ENCODE results near the gene PLXNA4. TPM values are rescaled to one million over a fixed set of nuclear protein-coding genes. Genes with fewer than 3 reads are reported as not detected.
A peak's percentile ranks its signal among the peaks of the same experiment; 100 is the strongest.

Gene PLXNA4
- total and polyA plus RNA-seq, 9 of the 15 experiments (the other 6 are each of a cell fraction or from before 2014, with no cell fraction given) = under 0.01 to 0.09 TPM; not detected in 7

- FAIRE-seq (peak; percentile 73), ATAC-seq (peak; percentile 68), DNase-seq (ENCODE audit: extremely low read depth in 1 of 4, low spot score in 3 of 4) (peak in 1 of 4 experiments; percentile 18)
- Histone ChIP-seq H4K20me1 (replicated peaks; ENCODE audit: control insufficient read depth, insufficient read depth, low read length) (peaks cover 9% of the 10 kb centered on the region; the same call in 1 of the 2 replicates), H3K4me3 (no peak overlapping the region), H3K27me3 (ENCODE audit: control insufficient read depth in 2 of 2, insufficient read depth in 2 of 2, low read length in 2 of 2) (peaks cover 3 to 22% of the 10 kb centered on the region in 2 experiments; a peak in 4 of 5 replicates), H2AFZ (ENCODE audit: low read depth, low read length) (no peak overlapping the region), H3K9me1 (ENCODE audit: control insufficient read depth, insufficient read depth, low read length) (no peaks in the 10 kb centered on the region), H3K9me3 (replicated peaks; ENCODE audit: control insufficient read depth, insufficient read depth, low read depth, low read length) (no peaks in the 10 kb centered on the region), H3K4me1 (replicated peaks in 1 of 2; ENCODE audit: control insufficient read depth in 2 of 2, insufficient read depth in 2 of 2, low read length in 2 of 2) (no peaks in the 10 kb centered on the region), H3K4me2 (ENCODE audit: insufficient read depth, low read length) (no peak overlapping the region), H3K36me3 (ENCODE audit: control insufficient read depth, insufficient read depth, low read length) (no peaks in the 10 kb centered on the region), H3K79me2 (ENCODE audit: control insufficient read depth, insufficient read depth, low read length) (no peaks in the 10 kb centered on the region), H3K9ac (ENCODE audit: insufficient read depth in 1 of 2, low read depth in 2 of 2, low read length in 2 of 2) (no peak overlapping the region; a peak in 1 of 4 replicates), H3K27ac (ENCODE audit: extremely low read depth, low read depth, low read length) (no peak overlapping the region)
- ChIA-PET POLR2A (interaction anchor here (0.7 kb wide), 1 partner anchor 60 kb away, joined by 3 read pairs; no protein-coding TSS in a partner anchor), CTCF (ENCODE audit: low intra/inter-chr PET ratio) (interaction anchor here (1.4 kb wide), 1 partner anchor 186 kb away, joined by 6 read pairs; no protein-coding TSS in a partner anchor)
- in situ Hi-C loops (cut with MboI) = no loop called here
- TF ChIP-seq PREB (CRISPR knock-in tag; IDR thresholded peaks at IDR 0.05) = 0 out of 2 replicates have a peak, but pooled peaks have one; percentile 27
- peak; percentile 30 to 43 (median 41); a peak in 4 of 6 replicates for TF ChIP-seq CTCF (IDR thresholded peaks at IDR 0.05 in 2 of 3, conservative IDR thresholded peaks at IDR 0.05 in 1 of 3; ENCODE audit: insufficient read depth in 2 of 3, low read depth in 1 of 3, low read length in 3 of 3)
- TF ChIP-seq HDAC1 (IDR thresholded peaks at IDR 0.05) = no peak
- peak; percentile 38; the same call in 1 of the 2 replicates for TF ChIP-seq DEAF1 (CRISPR knock-in tag; IDR thresholded peaks at IDR 0.05)
- TF ChIP-seq NFXL1 (CRISPR knock-in tag; IDR thresholded peaks at IDR 0.05) = no peak
- TF ChIP-seq BRD9 (IDR thresholded peaks at IDR 0.05; ENCODE audit: low read depth, partially characterized antibody) = peak; percentile 88
- TF ChIP-seq RAD21 (CRISPR knock-in tag; conservative IDR thresholded peaks at IDR 0.05 in 1 of 2, IDR thresholded peaks at IDR 0.05 in 1 of 2) = peak; percentile 60 to 61
- no peak for TF ChIP-seq ZNF76 (CRISPR knock-in tag; IDR thresholded peaks at IDR 0.05; ENCODE audit: borderline replicate concordance)
- TF ChIP-seq MAFK (IDR thresholded peaks at IDR 0.05; ENCODE audit: low read length) = no peak
- WGBS (ENCODE audit: insufficient coverage, low coverage, missing lambda C conversion rate) = 0% methylated on average over 7 of the region's 7 CpGs
- BruUV-seq (replicated peaks) = no TSS peak
- intact Hi-C loops (cut with micrococcal nuclease) = loop anchor here (5.0 kb wide), 1 partner anchor 188 kb away; no protein-coding TSS in a partner anchor
These were observed 181.7 kb downstream of the PLXNA4 start for GRCh38 chr7:132394283-132395198.
